NAMALWA (cell line): ENCODE data around the gene GALNT7.

Experiments
- DNase-seq: peaks from one replicate; pipeline ENCODE4 v3.0.0-alpha.2; 2015; ENCODE audit warnings: low spot score

Gene GALNT7

DNA sequence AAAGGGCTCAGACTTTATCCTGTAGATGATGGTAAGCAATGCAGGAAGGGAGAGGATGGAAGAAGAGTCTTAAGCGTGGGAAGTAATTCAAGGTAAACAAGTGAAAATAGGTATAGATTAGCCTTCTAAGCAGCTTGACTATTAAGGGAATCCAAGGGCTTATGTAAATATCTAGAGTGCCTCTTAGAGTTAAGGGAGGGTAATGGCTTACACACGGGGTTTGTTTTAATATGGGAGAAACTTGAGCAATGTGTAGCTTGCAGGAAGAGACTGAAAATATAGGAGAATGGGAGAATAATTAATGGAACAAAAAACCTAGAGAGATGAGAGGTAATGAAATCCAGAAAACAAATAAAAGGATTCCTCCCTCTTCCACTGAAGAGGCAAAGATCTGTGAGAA, 189.3 kb downstream of the GALNT7 start:
- DNase-seq: no peak

DNA sequence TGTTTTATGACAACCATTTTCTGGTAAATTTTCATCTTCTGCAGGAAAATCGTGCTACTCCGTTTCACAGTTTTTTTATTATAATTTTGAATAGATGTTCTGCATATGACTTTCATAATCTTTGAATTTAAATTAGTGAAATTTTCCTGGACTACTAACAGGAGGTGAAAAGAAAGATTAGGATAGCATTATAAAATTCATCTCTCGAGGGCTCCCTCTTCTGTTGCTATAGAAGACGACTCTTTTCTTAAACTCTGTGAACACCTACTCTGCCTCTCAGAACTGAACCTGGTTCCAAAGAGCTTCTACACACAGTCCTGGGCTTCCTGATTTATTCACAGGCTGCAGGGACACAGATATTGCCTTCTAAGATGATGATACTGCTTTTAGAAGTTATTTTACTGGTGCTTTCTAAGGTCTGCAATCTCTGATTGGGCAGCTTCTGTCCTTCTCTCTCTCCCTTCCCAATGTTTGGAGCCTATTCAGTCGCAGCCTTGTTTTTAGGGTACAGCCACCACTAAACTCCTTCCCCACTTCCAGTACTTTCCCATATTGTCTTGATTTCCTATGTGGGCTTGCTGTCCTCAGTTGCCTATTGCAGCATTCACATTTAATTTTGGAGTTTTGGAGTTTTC, 192.1 kb downstream of the GALNT7 start:
- peak; percentile 38 for DNase-seq

DNA sequence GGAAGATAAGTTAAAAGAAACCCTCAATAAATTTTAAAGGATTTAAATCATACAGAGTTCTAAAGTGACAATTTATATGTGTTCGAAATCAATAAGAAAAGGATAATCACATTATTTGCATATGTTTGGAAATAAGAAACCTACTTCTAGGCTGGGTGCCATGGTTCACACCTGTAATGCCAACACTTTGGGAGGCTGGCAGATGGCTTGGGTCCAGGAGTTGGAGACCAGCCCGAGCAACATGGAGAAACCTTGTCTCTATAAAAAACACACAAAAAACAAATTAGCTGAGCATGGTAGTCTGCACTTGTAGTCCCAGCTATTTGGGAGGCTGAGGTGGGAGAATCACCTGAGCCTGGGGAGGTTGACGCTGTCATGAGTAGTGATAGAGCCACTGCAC, 194.1 kb downstream of the GALNT7 start:
- no peak for DNase-seq

DNA sequence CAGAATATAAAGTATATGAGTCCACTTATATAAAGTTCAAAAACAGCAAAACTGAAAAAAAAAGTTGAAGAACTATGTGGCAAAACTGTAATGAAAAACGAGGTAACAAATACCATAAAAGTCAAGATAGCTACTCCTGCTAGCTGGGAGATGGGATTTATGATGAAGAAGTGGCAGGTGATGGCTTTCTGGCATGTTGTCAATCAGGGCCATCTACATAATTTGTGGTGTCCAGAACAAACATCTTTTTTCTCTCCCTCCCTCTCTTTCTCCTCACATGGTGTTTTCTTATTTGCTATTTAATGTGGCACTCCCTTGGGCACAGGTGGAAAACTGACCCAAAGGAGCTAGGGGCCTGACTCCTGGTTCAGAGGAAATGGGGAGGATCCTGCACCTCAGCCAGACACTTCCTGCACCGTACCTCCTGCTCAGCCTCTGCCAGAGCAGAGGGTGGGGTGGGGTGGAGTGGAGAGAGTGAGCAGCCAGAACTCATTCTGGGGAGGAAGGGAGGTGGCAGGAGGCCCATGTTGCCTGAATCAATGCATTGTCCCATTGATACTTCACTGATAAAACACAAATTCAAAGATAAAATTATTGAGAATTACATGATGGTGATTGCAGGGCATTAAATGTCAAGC, 196.9 kb downstream of the GALNT7 start:
- DNase-seq: no peak

DNA sequence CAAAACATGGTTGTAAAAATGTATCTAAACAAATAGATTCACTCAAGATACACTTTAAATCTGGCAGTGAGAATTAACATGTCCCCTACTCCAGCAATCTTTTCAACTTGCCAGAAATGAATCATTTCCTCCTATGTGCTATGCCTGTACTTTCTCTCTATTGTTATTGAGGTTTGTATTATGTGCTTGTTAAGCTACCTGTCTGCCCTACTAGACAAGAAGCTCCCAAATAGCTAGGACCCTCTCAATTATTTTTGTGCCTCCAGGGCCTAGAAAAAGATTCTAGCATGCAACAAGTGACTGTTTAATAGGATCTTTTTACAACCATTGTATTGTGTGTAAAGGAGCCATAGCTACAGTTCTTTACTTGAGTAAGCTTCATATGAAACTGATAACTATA, 198.7 kb downstream of the GALNT7 start:
- DNase-seq: no peak

DNA sequence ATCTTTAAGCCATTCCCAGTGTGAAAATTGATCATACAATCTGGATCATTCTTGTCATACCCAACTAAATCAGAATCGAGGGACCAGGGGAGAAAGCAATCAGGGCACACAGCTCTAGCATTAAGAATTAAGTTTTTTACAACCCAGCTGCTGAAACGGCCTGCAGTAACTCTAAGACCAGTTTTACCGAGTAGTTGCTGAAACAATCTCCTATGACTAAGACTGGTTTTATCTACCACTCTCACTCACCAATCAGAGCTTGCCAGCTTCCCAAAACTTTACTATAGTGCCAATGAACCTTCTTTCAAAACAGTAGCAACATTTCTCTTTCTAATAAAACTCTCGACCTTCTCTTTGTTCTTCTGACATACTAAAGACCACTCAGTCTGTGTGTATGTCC, 199.3 kb downstream of the GALNT7 start:
- no peak for DNase-seq

DNA sequence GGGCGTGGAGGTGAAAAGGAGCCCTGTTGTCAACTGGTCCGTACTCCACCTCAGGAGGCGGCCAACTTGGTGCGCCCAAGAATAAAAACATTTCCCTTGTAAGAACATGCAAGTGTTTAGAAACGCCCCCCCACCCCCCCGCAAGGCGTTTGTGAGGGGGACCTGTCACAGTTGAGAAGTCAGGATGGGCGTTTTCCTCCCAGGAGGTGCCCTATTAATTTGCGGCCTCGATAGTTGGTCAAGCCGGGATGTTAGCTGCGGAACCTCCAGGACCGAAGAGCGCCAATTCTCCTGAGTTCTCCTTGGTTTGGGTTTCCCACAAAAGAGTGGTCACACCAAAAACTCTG, 201.5 kb downstream of the GALNT7 start:
- no peak for DNase-seq

DNA sequence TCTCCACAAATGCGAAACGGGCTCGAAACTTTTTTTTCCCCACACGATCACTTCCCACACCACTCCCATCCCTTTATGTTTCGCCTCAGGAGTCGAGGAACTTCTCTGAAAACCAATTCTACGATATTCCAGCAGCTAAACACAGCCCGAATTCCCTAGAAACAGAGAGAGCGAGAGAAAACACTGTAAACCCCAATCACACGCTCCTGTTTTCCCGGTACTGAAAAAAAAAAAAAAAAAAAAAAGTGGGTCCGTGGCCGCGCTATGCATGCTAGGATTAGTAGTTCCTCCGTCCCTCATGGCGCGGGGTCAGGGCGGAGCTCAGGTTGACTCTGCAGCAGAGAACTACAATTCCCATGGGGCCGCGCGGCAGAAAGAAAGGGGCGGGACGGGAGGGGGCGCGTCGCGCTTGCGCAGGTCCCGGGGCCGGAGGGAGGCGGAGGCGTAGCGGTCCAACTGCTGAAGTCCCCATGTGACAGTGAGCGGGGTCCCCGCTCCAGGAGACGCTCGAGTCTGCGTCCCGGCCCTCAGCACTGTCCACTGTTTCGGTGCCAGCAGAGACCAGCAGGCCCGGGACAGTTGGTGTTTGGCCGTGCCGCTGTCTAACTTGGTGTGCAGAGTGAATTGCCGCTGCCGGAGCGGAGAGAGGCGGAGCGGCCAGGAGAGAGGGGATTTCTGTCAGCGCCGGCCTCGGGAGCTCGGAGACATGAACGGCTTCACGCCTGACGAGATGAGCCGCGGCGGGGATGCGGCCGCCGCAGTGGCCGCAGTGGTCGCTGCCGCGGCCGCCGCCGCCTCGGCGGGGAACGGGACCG, 202.1 kb downstream of the GALNT7 start, which contains the start of gene SAP30:
SAP30 (plus strand) TSS at position 478 of the 815 bp plus-strand sequence; CDS start at position 707, 229 bp downstream.
- peak; percentile 98 for DNase-seq

DNA sequence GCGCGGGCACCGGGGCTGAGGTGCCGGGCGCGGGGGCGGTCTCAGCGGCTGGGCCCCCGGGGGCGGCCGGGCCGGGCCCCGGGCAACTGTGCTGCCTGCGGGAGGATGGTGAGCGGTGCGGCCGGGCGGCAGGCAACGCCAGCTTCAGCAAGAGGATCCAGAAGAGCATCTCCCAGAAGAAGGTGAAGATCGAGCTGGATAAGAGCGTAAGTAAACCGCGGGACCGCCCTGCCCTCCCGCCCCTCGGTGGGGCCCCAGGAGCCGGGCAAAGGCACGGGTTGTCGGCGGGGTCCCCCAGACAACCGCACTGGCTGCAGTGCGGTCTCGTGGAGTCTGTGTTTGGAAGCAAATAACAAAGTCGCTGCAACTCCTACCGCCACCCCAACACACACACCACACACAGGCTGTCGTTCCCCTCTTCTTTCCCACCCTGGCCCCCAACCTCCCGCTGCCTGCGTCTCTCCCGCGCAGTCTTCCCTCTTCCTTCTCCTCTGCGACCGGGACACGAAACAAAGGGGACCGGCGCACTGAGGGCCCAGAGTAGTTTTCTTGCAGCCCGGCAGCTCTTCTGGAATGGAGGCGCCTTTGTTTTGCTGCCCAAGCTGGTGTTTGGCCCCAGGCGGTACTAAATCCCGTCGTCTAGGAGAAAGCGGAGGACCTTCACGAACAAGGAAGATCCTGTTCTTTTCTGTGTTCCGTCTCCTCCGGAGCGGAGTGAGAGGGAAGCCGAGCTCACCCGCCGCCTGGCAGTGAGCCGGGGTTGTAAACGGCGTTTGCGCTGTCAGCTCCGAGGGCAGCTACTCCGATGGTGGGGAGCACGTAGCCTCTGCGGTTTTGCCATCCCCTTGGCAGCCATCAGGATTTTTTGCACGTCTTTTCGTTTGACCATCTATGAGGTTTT, 202.9 kb downstream of the GALNT7 start:
- peak; percentile 72 for DNase-seq
